ENCODE measurements around the gene MATK.

Gene MATK

DNA sequence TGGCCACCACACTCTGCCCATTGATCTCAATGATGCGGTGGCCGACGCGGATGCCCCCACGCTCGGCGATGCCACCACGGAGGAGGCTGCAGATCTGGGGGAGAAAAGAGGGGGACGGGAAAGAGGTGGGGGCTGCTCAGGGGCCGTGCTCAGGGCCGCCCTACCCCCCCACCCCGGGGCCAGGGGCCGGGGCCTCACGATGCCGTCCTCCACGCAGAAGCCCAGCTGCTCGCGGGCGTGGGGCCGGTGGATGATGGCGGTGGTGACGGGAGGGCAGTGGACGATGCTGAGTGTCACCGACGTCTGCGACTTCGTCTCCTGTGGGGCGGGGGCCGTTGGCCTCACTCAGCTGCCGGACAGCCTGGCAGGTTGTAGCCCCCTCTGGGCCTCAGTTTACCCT is 34.9 kb downstream of the MATK start:
- no peak for DNase-seq
- Histone ChIP-seq H3K4me3 (ENCODE audit: insufficient read depth, low read depth, low read length, poor library complexity, severe bottlenecking) (no peak overlapping the region), H3K27me3 (replicated peaks; ENCODE audit: control insufficient read depth, insufficient read depth, low read length, poor library complexity, severe bottlenecking) (no peaks in the 10 kb centered on the region), H3K27ac (ENCODE audit: insufficient read depth, low read length, poor library complexity, severe bottlenecking) (no peak overlapping the region), H3K9me3 (ENCODE audit: control insufficient read depth, low read length) (no peaks in the 10 kb centered on the region), H3K36me3 (ENCODE audit: control insufficient read depth, insufficient read depth, low read length) (peaks cover 51% of the 10 kb centered on the region), H3K4me1 (ENCODE audit: control insufficient read depth, insufficient read depth, low read length, poor library complexity, severe bottlenecking) (no peaks in the 10 kb centered on the region)

DNA sequence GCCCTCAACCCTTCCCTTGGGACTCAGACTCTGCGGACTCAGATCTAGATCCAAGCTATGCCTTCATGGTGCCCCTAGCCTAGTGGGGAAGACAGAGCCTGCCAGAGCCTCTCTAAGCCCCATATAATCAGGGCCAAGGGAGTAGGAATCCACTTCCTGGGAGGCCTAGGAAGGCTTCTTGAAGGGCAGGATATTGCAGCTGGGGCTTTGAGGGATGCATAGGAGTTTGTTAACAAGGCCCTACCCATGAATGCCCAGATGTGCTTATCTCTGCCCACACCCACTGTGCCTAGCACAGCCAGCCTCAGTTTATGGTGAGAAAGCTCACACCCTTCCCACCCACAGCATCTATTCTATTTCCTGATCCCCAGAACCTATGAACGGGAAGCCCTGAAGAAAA is 36.0 kb downstream of the MATK start:
- Histone ChIP-seq H3K27ac (ENCODE audit: insufficient read depth, low read length, poor library complexity, severe bottlenecking) (no peak overlapping the region), H3K36me3 (ENCODE audit: control insufficient read depth, insufficient read depth, low read length) (peaks cover 51% of the 10 kb centered on the region), H3K9me3 (ENCODE audit: control insufficient read depth, low read length) (no peaks in the 10 kb centered on the region), H3K4me1 (ENCODE audit: control insufficient read depth, insufficient read depth, low read length, poor library complexity, severe bottlenecking) (no peaks in the 10 kb centered on the region), H3K27me3 (replicated peaks; ENCODE audit: control insufficient read depth, insufficient read depth, low read length, poor library complexity, severe bottlenecking) (no peaks in the 10 kb centered on the region), H3K4me3 (ENCODE audit: insufficient read depth, low read depth, low read length, poor library complexity, severe bottlenecking) (no peak overlapping the region)
- DNase-seq: no peak

DNA sequence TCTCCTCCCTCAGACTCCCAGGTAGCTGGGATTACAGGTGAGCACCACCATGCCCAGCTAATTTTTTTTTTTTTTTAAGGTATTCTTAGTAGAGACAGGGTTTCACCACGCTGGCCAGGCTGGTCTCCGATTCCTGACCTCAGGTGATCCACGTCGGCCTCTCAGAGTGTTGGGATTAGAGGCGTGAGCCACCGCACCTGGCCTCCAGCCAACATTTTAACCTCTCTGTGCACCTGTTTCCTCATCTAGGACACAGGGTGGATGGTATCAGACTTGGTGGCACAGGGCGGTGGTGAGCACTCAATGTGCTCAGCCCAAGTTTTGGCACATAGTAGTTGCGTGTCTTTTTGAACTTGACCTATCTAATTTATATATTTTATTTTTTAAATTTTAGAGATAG is 37.2 kb downstream of the MATK start:
- no peak for DNase-seq
- H3K4me1 ChIP-seq (ENCODE audit: control insufficient read depth, insufficient read depth, low read length, poor library complexity, severe bottlenecking): no peaks in the 10 kb centered on the region
- H3K4me3 ChIP-seq (ENCODE audit: insufficient read depth, low read depth, low read length, poor library complexity, severe bottlenecking): no peak overlapping the region
- H3K27me3 ChIP-seq (replicated peaks; ENCODE audit: control insufficient read depth, insufficient read depth, low read length, poor library complexity, severe bottlenecking): no peaks in the 10 kb centered on the region
- peaks cover 46% of the 10 kb centered on the region for H3K36me3 ChIP-seq (ENCODE audit: control insufficient read depth, insufficient read depth, low read length)
- H3K27ac ChIP-seq (ENCODE audit: insufficient read depth, low read length, poor library complexity, severe bottlenecking): no peak overlapping the region
- H3K9me3 ChIP-seq (ENCODE audit: control insufficient read depth, low read length): no peaks in the 10 kb centered on the region

DNA sequence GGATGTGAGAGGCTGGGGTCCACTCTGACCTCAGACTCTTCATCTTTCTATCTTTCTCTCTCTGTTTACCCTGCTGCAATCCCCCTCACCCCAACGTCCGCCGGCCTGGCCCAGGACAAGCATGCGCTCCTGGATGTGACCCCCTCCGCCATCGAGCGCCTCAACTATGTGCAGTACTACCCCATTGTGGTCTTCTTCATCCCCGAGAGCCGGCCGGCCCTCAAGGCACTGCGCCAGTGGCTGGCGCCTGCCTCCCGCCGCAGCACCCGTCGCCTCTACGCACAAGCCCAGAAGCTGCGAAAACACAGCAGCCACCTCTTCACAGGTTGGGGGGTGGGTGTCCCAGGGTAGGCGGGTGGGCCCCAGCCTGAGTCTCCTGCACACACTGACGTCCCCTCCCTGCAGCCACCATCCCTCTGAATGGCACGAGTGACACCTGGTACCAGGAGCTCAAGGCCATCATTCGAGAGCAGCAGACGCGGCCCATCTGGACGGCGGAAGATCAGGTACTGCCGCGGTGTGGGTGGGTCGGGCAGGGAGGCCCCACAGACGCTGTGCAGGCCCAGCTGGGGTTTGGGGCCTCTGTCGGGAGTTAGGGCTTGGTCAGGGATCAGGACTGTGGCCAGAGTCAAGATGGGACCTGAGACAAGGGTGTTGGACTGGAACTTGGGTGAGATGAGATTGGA is 39.7 kb downstream of the MATK start:
- Histone ChIP-seq H3K4me1 (ENCODE audit: control insufficient read depth, insufficient read depth, low read length, poor library complexity, severe bottlenecking) (no peaks in the 10 kb centered on the region), H3K4me3 (ENCODE audit: insufficient read depth, low read depth, low read length, poor library complexity, severe bottlenecking) (no peak overlapping the region), H3K36me3 (ENCODE audit: control insufficient read depth, insufficient read depth, low read length) (peaks cover 23% of the 10 kb centered on the region), H3K27ac (ENCODE audit: insufficient read depth, low read length, poor library complexity, severe bottlenecking) (no peak overlapping the region), H3K9me3 (ENCODE audit: control insufficient read depth, low read length) (no peaks in the 10 kb centered on the region), H3K27me3 (replicated peaks; ENCODE audit: control insufficient read depth, insufficient read depth, low read length, poor library complexity, severe bottlenecking) (no peaks in the 10 kb centered on the region)
- no peak for DNase-seq

DNA sequence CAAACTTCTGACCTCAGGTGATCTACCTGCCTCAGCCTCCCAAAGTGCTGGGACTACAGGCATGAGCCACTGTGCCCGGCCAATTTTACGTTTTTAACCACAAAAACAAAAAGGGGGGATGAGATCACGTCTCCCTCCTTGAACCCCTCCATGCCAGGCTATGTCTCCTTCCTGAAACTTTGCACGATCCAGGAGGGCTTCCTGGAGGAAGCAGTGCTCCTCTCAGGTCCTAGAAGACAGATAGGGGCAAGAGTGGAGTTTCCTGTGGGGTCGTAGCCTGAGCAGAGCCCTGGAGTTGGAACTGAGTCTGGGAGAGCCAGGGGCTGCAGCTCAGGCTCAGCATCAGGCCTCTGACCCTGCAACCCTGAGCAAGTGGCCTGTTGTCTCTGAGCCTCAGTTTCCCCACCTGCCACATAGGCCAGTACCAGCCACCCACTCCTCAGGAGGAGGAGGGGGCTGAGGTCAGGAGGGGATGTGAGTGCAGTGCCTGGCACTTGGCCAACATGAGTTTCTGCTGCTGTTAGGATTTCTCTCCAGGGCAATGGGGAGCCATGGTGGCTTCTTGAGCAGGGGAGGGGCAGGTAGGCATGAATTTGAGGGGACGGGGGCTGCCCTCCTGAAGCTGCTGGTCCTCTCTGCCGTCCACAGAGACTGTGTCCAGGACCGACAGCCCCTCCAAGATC is 40.7 kb downstream of the MATK start:
- DNase-seq: no peak
- Histone ChIP-seq H3K9me3 (ENCODE audit: control insufficient read depth, low read length) (no peaks in the 10 kb centered on the region), H3K4me1 (ENCODE audit: control insufficient read depth, insufficient read depth, low read length, poor library complexity, severe bottlenecking) (no peaks in the 10 kb centered on the region), H3K27ac (ENCODE audit: insufficient read depth, low read length, poor library complexity, severe bottlenecking) (no peak overlapping the region), H3K4me3 (ENCODE audit: insufficient read depth, low read depth, low read length, poor library complexity, severe bottlenecking) (no peak overlapping the region), H3K27me3 (replicated peaks; ENCODE audit: control insufficient read depth, insufficient read depth, low read length, poor library complexity, severe bottlenecking) (no peaks in the 10 kb centered on the region), H3K36me3 (ENCODE audit: control insufficient read depth, insufficient read depth, low read length) (peaks cover 13% of the 10 kb centered on the region)

DNA sequence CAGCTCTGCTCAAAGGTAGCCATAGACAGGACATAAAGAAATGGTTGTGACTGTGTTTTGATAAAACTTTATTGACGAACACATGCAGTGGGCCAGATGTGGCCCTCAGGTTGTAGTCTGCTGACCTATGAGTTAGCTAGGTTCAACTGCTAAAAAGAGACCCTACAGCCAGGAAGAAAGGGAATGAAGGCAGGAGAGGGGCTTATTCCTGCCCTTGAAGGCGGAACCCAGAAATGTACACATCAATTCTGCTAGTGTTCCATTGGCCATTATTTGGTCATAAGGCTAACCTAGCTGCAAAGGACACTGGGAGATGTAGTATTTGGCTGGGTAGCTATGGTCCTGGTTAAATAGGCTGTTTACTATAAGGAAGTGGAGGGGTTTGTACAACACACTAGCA is 42.7 kb downstream of the MATK start:
- DNase-seq: no peak
- no peaks in the 10 kb centered on the region for H3K27me3 ChIP-seq (replicated peaks; ENCODE audit: control insufficient read depth, insufficient read depth, low read length, poor library complexity, severe bottlenecking)
- peaks cover 3% of the 10 kb centered on the region for H3K4me1 ChIP-seq (ENCODE audit: control insufficient read depth, insufficient read depth, low read length, poor library complexity, severe bottlenecking)
- H3K36me3 ChIP-seq (ENCODE audit: control insufficient read depth, insufficient read depth, low read length): peaks cover 3% of the 10 kb centered on the region
- no peaks in the 10 kb centered on the region for H3K9me3 ChIP-seq (ENCODE audit: control insufficient read depth, low read length)
- H3K27ac ChIP-seq (ENCODE audit: insufficient read depth, low read length, poor library complexity, severe bottlenecking): no peak overlapping the region
- H3K4me3 ChIP-seq (ENCODE audit: insufficient read depth, low read depth, low read length, poor library complexity, severe bottlenecking): no peak overlapping the region

DNA sequence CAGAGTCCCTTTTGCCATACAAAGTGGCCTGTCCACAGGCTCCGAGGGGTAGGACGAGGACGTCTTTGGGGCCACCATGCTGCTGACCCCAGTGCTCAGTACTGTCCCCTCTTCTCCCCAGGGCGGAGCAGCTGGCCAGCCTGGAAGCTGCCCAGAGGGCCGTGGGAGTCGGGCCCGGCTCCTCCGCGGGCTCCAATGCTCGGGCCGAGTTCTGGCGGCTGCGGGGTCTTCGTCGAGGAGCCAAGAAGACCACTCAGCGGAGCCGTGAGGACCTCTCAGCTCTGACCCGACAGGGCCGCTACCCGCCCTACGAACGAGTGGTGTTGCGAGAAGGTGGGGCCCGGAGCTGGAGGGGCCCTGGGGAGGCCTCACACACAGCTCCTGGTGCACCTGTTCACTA is 45.8 kb downstream of the MATK start:
- no peaks in the 10 kb centered on the region for H3K27me3 ChIP-seq (replicated peaks; ENCODE audit: control insufficient read depth, insufficient read depth, low read length, poor library complexity, severe bottlenecking)
- no peaks in the 10 kb centered on the region for H3K9me3 ChIP-seq (ENCODE audit: control insufficient read depth, low read length)
- no peak overlapping the region for H3K27ac ChIP-seq (ENCODE audit: insufficient read depth, low read length, poor library complexity, severe bottlenecking)
- H3K36me3 ChIP-seq (ENCODE audit: control insufficient read depth, insufficient read depth, low read length): peaks cover 3% of the 10 kb centered on the region
- H3K4me3 ChIP-seq (ENCODE audit: insufficient read depth, low read depth, low read length, poor library complexity, severe bottlenecking): no peak overlapping the region
- H3K4me1 ChIP-seq (ENCODE audit: control insufficient read depth, insufficient read depth, low read length, poor library complexity, severe bottlenecking): peaks cover 3% of the 10 kb centered on the region
- DNase-seq: no peak

DNA sequence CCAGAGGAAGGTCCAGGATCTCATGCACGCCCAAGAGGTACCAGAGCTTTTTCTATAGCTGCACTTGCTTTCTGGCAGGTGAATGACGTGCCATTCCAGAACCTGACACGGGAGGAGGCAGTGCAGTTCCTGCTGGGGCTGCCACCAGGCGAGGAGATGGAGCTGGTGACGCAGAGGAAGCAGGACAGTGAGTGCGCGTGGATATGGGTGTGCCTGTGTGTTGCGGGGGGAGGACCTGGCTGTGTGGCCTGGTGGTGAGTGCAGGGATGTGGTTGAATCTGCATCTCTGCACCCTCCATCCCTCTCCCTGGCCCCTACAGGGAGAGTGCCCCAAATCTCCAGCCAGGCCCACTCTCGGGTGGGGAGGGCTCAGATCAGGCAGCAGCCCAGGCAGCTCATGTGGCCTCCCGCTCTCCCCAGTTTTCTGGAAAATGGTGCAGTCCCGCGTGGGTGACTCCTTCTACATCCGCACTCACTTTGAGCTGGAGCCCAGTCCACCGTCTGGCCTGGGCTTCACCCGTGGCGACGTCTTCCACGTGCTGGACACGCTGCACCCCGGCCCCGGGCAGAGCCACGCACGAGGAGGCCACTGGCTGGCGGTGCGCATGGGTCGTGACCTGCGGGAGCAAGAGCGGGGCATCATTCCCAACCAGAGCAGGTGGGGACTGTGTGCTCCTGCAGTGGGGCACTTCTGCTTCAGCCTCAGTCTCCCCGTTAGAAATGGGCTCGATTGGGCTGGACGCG is 47.5 kb downstream of the MATK start:
- Histone ChIP-seq H3K4me3 (ENCODE audit: insufficient read depth, low read depth, low read length, poor library complexity, severe bottlenecking) (no peak overlapping the region), H3K36me3 (ENCODE audit: control insufficient read depth, insufficient read depth, low read length) (peaks cover 5% of the 10 kb centered on the region), H3K27me3 (replicated peaks; ENCODE audit: control insufficient read depth, insufficient read depth, low read length, poor library complexity, severe bottlenecking) (no peaks in the 10 kb centered on the region), H3K9me3 (ENCODE audit: control insufficient read depth, low read length) (no peaks in the 10 kb centered on the region), H3K27ac (ENCODE audit: insufficient read depth, low read length, poor library complexity, severe bottlenecking) (no peak overlapping the region), H3K4me1 (ENCODE audit: control insufficient read depth, insufficient read depth, low read length, poor library complexity, severe bottlenecking) (peaks cover 3% of the 10 kb centered on the region)
- DNase-seq: no peak

DNA sequence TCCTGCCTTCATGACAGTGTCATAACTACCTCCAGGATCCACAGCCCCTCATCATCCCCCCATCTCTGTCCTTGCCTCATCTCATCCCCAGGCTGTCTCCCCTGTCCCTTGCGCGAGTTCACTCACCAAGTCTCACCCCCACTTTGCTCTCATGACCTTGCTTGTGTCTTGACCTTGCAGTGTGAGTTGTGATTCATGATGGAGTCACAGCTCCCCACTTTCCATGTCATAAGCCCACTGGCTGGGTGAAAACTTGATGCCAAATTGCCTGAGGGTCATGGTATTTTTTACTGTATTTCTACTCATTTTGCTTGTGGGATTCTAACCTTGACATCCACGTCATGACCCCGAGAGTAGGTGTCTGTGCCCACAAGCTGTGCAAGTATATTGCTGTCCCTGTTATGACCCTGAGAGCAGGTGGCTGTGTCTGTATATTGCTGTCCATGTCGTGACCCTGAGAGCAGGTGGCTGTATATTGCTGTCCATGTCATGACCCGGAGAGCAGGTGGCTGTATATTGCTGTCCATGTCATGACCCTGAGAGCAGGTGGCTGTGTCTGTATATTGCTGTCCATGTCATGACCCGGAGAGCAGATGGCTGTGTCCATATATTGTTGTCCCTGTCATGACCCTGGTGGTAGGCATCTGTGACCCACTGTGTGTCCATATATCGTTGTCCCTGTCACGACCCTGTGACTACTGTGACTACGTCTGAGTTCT is 48.5 kb downstream of the MATK start:
- no peak overlapping the region for H3K27ac ChIP-seq (ENCODE audit: insufficient read depth, low read length, poor library complexity, severe bottlenecking)
- H3K4me3 ChIP-seq (ENCODE audit: insufficient read depth, low read depth, low read length, poor library complexity, severe bottlenecking): no peak overlapping the region
- H3K36me3 ChIP-seq (ENCODE audit: control insufficient read depth, insufficient read depth, low read length): peaks cover 6% of the 10 kb centered on the region
- H3K4me1 ChIP-seq (ENCODE audit: control insufficient read depth, insufficient read depth, low read length, poor library complexity, severe bottlenecking): peaks cover 3% of the 10 kb centered on the region
- H3K27me3 ChIP-seq (replicated peaks; ENCODE audit: control insufficient read depth, insufficient read depth, low read length, poor library complexity, severe bottlenecking): no peaks in the 10 kb centered on the region
- no peak for DNase-seq
- no peaks in the 10 kb centered on the region for H3K9me3 ChIP-seq (ENCODE audit: control insufficient read depth, low read length)
